GM12801 (cell line): ENCODE data around the gene DNAJB11.

ENCODE experiments used
- TF ChIP-seq, protein P1 (sequence below): IDR thresholded peaks from one replicate; pipeline ENCODE4 v1.5.1; 2011; ENCODE audit warnings: control low read depth; ENCODE audit not compliant: insufficient read length; ENCODE audit errors: extremely low read depth

The DNAJB11 gene

DNA sequence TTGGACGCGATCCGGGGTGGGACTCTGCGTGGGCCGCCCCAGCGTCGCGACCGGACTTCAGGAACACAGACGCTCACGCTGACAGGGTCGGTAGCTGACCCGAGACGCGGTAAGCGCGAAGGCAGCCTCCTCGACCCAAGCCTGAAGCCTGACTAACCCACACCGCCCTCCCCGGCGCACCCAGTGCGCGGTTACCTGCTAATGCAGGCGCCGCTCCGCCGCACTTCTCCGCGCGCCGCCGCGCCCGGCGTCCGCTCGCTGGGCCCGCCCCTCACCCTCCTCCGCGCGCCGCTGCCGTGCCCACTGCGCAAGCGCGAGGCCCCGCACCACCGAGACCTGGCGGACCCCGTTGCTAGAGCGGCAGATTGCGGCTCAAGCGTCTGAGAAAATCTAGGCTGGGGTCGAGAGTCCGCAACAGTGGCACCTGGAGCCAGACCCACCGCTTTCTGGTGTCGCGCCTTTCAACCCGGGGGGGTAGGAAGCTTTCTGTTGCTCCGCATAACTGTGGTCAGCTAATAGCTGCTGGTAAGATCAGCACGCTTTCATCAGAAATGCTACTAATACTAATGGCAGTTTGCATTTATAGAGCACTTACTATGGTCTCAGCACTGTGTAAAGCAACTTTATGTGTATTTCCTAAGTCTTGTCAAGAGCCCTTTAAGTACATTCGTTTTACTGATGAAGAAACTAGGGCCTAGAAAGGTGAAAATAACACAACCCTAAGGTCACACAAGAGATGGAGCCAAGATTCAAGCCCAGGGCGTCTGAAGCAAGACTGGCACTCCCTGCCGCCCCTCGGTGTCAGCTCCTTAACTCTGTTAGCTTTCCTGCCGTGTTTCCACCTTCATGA lies 3.2 kb upstream of the DNAJB11 start, which contains the start of gene TBCCD1:
TSS of gene TBCCD1 (minus strand) at position 268 of the 850 bp plus-strand sequence. CDS start 3,010 bp downstream, outside the sequence.
- TF ChIP-seq, protein P1, sequence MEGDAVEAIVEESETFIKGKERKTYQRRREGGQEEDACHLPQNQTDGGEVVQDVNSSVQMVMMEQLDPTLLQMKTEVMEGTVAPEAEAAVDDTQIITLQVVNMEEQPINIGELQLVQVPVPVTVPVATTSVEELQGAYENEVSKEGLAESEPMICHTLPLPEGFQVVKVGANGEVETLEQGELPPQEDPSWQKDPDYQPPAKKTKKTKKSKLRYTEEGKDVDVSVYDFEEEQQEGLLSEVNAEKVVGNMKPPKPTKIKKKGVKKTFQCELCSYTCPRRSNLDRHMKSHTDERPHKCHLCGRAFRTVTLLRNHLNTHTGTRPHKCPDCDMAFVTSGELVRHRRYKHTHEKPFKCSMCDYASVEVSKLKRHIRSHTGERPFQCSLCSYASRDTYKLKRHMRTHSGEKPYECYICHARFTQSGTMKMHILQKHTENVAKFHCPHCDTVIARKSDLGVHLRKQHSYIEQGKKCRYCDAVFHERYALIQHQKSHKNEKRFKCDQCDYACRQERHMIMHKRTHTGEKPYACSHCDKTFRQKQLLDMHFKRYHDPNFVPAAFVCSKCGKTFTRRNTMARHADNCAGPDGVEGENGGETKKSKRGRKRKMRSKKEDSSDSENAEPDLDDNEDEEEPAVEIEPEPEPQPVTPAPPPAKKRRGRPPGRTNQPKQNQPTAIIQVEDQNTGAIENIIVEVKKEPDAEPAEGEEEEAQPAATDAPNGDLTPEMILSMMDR = no peak

DNA sequence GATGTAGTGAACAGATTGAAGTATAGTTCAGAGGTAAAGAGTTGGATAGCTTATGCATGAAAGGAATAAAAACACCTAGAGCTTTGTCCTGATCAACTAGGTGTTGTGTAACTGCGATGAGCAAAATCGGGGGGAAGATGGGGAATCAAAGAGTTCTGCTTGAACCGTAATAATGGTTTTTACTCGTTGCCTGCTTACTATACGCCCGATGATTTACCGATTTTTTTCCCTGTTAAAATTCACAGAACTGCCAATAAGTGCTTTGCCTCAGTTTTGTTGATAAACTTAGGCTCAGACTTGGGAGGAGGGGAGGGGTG lies 783 bp upstream of the DNAJB11 start:
- TF ChIP-seq, protein P1 = no peak

DNA sequence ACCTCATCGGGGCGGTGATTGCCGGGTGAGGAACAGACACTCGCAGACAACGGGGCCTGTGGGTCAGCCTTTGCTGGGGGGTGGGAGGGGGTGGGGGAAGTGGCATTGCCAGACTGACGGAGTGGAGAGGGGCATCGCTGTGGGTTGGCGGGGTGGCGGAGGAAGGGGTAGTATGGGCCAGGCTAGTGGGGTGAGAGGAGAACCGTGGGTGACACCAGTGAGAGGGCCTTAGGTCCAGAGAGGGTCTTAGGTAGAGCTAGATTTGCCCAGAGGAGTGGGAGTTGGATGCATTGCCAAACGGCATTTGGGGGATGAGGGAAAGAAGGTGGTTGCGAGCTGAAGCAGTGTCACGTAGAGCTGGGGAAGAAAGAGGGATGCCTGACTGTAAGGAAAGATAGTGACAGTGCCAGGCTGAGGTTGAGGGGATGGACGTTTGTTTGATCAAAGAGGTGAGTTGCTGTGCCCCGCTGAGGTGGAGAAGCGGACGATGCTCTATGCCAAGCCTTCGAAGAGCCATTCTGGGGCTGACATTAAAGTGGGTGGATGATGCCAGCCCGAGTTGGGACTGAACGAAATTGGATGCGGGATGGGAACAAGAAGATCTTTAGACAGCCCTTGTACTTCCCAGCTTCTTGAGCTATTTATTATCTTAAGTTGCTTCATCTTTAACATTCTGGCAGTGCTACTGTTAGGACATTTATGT lies 572 bp downstream of the DNAJB11 start:
- TF ChIP-seq, protein P1 = no peak

DNA sequence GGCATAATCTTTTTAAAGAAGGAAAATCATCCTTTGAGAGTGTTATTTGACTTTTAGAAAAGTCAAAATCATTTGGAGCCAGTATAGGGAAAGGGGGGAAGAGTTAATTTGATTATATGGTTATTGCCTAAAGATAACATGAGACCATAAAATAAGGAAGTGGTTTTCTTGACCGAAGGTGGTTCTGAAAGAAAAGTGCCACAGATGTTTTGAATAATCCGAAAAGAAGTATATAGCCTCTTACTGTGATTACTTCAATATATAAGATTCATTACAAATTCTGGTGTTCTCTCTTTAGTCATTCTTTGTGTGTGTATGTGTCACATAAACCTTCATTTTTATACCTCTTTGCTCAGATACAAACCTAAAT lies 1.1 kb downstream of the DNAJB11 start:
- TF ChIP-seq, protein P1 = no peak

DNA sequence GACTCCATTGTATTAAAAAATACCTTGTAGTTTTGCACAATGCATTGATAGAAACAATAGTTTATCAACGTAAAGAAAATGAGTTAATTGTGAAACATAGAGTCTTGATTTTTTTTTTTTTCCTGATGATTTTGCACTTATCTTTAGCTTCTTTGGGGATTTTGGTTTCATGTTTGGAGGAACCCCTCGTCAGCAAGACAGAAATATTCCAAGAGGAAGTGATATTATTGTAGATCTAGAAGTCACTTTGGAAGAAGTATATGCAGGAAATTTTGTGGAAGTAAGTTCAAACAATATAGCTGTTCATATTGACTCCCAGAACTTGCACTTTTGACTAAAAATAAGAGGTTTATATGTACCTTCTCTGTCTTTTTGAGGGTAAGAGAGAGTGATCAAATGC lies 7.0 kb downstream of the DNAJB11 start:
- TF ChIP-seq, protein P1 = no peak

DNA sequence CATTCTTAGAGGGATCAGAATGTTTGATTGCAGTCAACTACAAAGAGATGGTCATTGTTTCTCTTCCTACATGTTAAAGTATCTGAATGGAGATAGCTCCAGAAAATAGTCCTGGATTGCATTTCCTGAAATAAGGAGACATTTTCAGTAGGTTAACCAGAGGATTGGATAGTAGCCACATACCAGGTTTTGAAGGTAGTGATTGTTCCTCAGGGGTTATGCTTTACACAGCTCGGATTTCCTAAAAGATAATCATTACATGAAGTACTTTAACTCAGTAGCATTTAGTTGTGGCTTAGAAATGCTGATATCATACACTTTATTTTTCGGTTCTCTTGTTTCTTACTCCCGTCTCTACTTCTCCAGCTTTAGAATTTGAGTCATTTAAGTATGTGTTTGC lies 10.3 kb downstream of the DNAJB11 start:
- TF ChIP-seq, protein P1 = no peak

DNA sequence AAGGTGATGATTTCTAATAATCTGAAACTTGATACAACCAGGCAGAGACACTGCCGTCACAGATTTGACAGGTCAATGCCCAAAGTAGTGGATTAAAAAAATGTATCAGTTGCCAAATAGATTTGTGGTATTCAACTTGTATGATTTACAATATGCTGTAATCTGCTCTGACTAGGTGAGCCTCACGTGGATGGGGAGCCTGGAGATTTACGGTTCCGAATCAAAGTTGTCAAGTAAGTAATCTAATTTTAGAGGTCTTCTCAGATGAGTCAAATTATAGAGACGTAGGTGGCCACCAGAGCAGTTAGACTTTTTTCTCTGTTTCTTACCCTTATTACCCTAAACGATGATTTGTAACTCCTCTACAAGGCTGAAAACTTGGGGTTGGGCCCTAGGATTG lies 12.0 kb downstream of the DNAJB11 start:
- TF ChIP-seq, protein P1 = no peak
